DMS79 (cell line): Measurements from ENCODE around the gene LYPD6.
A peak's percentile ranks its signal among the peaks of the same experiment; 100 is the strongest.

ENCODE experiments used
- DNase-seq: peaks from one replicate; lab custom pipeline; 2025; lab: John Stamatoyannopoulos, UW

The LYPD6 gene

GRCh38 chr2:149409506-149409905, 79.1 kb downstream of the LYPD6 start:
- DNase-seq, result no peak

DNA sequence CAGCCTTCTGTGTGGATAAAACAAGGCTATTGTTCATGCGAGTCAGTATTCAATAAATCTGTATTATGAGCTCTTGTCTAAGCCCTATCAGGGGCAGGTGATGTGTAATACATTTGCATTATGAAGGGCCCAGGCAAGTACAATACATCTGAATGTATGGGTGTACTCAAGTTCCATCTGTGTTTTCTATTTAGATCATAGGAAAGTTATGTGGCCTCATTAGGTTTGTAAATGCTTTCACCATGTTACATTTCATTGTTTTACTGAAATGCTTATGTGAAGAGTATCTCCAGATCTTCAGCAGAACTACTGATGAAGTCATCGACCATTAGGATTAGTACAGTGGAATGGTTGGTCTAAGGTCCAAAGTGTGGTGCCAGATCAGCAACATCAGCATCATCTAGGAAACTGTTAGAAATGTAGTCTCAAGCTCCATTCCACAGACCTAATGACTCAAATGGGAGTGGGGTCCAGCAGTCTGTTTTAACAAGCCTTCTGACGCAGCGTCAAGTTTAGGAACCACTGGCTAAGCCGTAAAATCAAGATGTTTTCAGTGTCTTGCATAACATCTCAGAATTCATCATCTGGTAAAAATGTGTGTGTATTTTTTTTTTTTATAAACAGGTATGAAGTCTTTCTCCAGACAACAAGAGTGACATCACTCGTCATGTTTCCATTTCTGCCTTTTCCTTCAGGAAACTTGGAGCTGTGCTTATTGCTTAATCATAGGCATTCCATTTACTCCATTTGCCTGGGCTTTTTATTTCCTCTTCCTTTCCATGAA, 80.5 kb downstream of the LYPD6 start:
- DNase-seq, result no peak

- no peak for DNase-seq
Observed at GRCh38 chr2:149413487-149413886, 83.1 kb downstream of the LYPD6 start.

DNA sequence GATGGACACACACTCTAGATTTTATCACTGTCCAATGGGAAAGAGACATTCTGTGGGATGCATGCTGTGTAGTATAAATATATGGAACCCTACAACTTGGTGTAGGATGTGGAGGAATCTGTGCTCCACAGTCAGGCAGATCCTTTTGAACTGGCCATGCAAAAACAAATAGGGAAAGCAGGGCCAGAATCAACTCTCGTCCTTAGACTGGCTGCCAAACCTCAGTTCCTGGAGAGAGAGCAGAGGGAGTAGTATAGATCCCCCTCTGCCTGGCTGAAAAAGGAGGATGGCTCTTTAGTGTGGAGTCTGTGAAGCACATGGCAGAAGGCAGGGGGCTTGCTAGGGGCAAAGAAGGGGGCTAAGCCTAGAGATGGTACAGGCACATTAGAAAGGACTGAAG, 84.7 kb downstream of the LYPD6 start:
- no peak for DNase-seq

GRCh38 chr2:149418065-149418464, 87.7 kb downstream of the LYPD6 start:
- no peak for DNase-seq

GRCh38 chr2:149420053-149420963, 89.9 kb downstream of the LYPD6 start:
- peak; percentile 81 for DNase-seq

DNA sequence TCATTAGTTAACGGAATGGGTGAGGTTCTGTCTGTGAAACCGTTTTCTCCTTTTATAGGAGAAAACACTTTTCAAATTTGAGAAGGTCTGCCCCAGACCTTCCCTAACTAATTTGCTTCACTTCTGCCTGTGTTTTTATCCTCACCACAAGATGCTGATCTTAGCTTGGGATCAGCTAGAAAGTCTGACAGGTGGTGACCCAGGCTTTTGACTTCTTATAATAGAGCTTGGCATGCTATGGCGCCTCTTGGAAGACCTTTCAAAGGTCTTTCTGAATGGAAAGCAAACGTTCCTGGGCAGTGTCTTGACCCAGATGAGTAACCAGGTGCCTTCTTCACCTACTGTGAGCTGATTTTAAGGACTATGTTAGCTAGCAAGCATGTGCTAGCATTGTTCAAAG, 91.4 kb downstream of the LYPD6 start:
- DNase-seq, result no peak

DNA sequence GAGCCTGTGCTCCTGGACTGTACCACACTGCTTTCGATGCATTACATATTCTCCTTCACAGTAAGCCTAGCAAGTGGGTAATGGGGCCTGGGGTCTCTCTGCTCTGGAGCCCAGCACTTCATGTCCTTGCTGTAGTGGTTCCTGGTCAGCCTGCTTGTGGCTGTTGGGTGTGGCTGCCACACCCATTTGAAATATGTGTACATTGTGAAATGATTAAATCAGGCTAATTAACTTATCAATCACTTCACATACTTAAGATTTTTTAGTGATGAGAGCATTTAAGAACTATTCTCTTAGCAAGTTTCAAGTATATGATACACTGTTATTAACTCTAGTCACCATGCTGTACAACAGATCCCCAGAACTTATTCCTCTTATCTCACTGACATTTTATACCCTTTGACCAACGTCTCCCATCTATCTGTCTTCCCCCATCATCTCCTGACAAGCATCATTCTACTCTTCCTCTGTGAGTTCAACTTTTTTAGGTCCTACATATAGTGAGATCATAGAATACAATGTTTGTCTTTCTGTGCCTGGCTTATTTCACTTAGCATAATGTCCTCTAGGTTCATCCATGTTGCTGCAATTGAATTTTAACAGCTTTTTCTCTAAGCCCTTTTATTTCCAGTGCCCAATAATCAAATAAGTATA, 92.1 kb downstream of the LYPD6 start:
- no peak for DNase-seq

DNA sequence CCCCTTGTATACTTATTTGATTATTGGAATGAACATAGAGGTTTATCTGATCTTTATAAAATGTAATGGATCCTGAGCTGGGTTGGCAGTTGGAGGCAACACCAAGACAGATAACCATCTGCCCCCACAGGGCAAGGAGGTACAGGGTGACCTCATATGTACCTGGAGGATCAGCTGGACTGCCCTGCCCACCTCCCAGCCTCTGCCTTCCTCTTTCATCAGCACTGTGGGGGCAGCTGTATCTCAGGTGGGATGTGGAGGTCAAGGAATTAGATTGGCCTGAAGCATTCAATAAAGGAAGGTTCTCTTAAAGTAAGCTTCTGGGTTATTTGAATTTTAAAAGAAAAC, 92.6 kb downstream of the LYPD6 start:
- DNase-seq, result no peak

DNA sequence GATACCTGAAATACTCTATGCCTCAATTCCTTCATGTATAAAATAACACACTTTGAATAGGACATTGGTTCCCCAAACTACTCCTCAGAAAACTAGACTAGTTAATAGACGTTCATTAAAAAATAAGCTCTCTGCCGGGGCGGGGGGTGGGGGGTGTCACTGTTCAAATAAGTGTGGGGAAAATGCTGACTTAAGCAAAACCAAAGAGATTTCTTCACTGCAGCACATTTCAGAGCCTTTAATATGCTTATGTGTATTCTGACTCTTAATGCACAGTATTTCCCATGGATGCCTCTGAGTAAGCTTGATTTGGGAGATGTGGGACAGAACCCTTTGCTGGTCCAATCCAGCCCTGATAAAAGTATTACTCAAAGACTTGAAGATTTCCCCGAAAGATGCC, 93.2 kb downstream of the LYPD6 start:
- DNase-seq, result no peak

DNA sequence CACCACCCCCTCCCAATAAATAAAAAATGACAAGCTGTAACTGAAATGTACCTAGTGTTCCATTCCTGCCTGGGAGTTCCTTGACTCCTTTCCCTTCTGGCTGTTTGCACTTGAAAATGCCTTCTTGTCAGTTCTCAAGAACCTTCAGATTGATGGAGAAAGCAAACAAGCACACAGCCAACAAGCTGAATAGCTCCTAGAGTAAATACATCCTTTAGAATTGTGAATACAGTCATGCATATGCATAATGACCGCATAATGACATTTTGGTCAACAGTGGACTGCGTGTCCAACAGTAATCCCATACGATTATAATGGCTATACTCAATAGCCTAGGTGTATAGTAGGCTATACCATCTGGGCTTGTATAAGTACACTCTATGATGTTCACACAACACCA, 97.0 kb downstream of the LYPD6 start:
- DNase-seq, result no peak

DNA sequence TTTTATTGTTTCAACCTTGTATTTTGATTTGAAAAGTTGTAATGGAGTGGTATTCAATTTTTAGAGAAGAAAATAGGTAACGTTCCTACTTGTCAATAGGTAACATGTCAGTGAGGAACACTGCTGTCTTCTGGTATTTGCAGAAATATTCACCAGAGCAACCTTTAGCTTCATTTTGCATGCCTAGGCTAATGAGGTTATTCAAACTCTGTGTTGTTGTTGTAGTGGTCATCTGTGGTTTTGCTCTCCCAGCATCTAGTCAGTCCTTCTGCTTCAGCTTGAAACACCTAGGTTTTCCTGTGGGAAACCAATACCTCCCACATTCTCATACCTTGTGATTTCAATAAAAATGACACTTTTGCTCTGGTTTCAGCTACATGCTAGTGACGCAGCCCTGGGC, 98.4 kb downstream of the LYPD6 start:
- DNase-seq, result no peak

GRCh38 chr2:149430743-149431736, 100.7 kb downstream of the LYPD6 start:
- no peak for DNase-seq

DNA sequence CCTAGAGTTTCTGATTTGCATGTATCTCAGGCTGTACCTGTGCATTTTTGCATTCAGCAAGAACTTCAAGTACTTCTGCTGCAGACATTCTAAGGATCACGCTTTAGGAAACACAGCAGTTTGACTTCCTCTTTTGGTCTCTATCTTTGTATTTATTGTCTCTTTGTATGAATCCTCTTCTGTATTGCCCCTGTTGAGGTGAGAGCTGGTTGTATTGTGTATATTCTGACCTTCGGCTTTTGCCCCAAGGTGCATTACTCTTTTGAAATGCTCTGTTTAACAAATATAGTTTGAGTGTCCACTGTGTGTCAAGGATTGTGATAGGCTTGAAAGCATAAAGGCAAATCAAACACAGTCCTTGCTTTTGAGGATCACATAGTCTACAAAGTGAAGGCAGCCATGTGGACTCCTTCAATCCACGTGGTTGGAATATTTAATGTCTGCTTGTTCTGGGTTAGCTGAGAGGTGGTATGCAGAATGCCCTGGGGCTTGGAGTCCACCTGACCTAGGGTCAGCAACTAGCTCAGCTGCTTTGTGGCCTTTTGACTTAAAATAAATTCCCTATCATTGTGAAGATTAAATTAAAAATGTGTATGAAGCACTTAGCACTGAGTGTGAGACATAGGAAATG, 108.1 kb downstream of the LYPD6 start:
- DNase-seq, result no peak

GRCh38 chr2:149441255-149441654, 110.9 kb downstream of the LYPD6 start:
- DNase-seq, result no peak

DNA sequence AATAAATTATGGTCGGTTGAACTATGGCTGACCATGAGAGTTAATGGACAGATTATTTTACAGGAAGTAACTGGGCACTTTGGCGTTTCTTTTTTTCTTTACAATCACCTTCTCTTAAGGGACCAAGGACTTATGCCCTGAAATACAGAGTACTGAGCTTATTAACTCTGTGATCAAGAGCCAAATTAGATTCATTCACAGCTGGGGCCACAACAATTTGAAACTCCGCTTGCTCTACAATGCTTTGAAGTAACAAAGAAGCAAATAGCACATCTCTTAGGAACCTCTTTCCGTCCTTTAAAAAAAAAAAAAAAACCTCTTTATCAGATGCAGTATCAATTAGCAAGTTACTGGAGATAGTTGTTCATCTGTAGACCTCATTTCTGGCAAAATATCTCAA, 112.0 kb downstream of the LYPD6 start:
- DNase-seq, result no peak

GRCh38 chr2:149443150-149443549, 112.8 kb downstream of the LYPD6 start:
- no peak for DNase-seq

- DNase-seq, result no peak
Observed at GRCh38 chr2:149446748-149447147, 116.4 kb downstream of the LYPD6 start.

DNA sequence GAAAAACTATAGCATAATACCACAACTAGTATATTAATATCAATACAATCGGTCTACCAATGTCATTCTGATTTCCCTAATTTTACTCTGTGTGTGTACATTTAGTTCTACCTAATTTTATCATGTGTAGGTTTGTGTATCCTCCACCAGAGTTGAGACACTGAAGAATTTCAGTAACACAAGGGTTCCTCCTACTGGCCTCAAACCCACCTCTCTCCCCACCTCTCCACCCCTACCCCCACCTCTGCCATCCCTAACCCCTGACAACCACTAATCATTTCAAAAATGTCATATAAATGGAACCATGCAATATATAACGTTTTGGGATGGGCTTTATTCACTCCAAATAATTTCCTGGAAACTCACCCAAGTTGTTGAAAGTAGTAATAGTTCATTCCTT, 117.9 kb downstream of the LYPD6 start:
- DNase-seq, result no peak

- no peak for DNase-seq
Observed at GRCh38 chr2:149449017-149449416, 118.6 kb downstream of the LYPD6 start.
